ENCODE data around the gene NPR1. TPM values are rescaled to one million over a fixed set of nuclear protein-coding genes. Genes with fewer than 3 reads are reported as not detected.

The NPR1 gene
- total RNA-seq, 1 donor from 2014 or later: 14.9 TPM

Small RNA genes lying within 50 kb of the gene (microRNA-seq; reads per million reads assigned to microRNA genes)
- not detected for gene MIR8083

Other genes starting within 250 kb of the NPR1 start
- not detected for gene S100A7, start 218.0 kb upstream of the NPR1 start, total RNA-seq
- gene S100A6, start 142.7 kb upstream of the NPR1 start, total RNA-seq: 418 TPM
- not detected for gene S100A5, start 137.8 kb upstream of the NPR1 start, total RNA-seq
- 107 TPM for gene S100A4, start 132.9 kb upstream of the NPR1 start, total RNA-seq
- gene S100A3, start 129.4 kb upstream of the NPR1 start, total RNA-seq: 1.3 TPM
- gene S100A2, start 112.8 kb upstream of the NPR1 start, total RNA-seq: 5.0 TPM
- 39.8 TPM for gene S100A16, start 65.6 kb upstream of the NPR1 start, total RNA-seq
- gene S100A14, start 62.4 kb upstream of the NPR1 start, total RNA-seq: 3.4 TPM
- gene S100A13, start 51.2 kb upstream of the NPR1 start, total RNA-seq: 200 TPM
- 1,915 TPM for gene S100A1, start 50.3 kb upstream of the NPR1 start, total RNA-seq
- 90.4 TPM for gene CHTOP, start 44.6 kb upstream of the NPR1 start, total RNA-seq
- 62.1 TPM for gene SNAPIN, start 20.0 kb upstream of the NPR1 start, total RNA-seq
- gene ILF2, start 7.7 kb upstream of the NPR1 start, total RNA-seq: 76.5 TPM
- 35.2 TPM for gene INTS3, start 49.4 kb downstream of the NPR1 start, total RNA-seq
- 9.8 TPM for gene SLC27A3, start 96.7 kb downstream of the NPR1 start, total RNA-seq
- 45.7 TPM for gene GATAD2B, start 244.3 kb downstream of the NPR1 start, total RNA-seq